HepG2 (cell line): Measurements from ENCODE around the gene ANKRD27.

Experiments used
- BATF2 ChIP-seq: sonication (generic); formaldehyde crosslinking; IDR thresholded peaks from 2 replicates; pipeline ENCODE4 v1.8.0; 2022; ENCODE audit warnings: mild to moderate bottlenecking, missing genetic modification reagents, moderate library complexity
- PRDM4 ChIP-seq: sonication (generic); formaldehyde crosslinking; IDR thresholded peaks from 2 replicates; pipeline ENCODE4 v1.9.0; 2021; ENCODE audit warnings: missing genetic modification reagents, borderline replicate concordance
- SPEN ChIP-seq: sonication (generic); formaldehyde crosslinking; IDR thresholded peaks from 2 replicates; pipeline ENCODE4 v1.5.1; 2020; ENCODE audit warnings: low read depth, mild to moderate bottlenecking, missing genetic modification reagents
- TF ChIP-seq, protein P1 (sequence below): sonication (generic); formaldehyde crosslinking; IDR thresholded peaks from 2 replicates; pipeline ENCODE4 v1.8.0; 2022; ENCODE audit warnings: mild to moderate bottlenecking, missing genetic modification reagents, moderate library complexity

DNA sequence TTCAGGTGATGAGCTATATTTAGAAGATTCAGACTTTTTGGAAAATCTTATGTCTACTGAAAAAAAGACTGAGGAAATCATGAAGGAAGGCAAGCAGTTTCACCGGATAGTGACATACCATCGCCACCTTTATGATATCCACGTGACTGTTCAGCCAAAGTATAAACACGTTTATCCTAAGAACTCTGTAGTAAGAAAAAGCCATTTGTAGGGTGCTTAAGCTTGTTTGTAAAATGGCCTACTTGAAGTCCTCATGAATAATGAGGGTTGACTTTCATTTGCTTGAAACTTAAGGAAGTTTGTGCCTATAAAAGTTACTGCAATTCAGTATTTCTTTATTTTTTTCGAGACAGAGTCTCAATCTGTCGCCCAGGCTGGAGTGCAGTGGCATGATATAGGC is 36.8 kb upstream of the ANKRD27 start:
- TF ChIP-seq, protein P1, sequence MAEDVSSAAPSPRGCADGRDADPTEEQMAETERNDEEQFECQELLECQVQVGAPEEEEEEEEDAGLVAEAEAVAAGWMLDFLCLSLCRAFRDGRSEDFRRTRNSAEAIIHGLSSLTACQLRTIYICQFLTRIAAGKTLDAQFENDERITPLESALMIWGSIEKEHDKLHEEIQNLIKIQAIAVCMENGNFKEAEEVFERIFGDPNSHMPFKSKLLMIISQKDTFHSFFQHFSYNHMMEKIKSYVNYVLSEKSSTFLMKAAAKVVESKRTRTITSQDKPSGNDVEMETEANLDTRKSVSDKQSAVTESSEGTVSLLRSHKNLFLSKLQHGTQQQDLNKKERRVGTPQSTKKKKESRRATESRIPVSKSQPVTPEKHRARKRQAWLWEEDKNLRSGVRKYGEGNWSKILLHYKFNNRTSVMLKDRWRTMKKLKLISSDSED (CRISPR knock-in tag), result no peak
- no peak for TF ChIP-seq SPEN (CRISPR knock-in tag)
- TF ChIP-seq PRDM4 (CRISPR knock-in tag), result no peak
- no peak for TF ChIP-seq BATF2 (CRISPR knock-in tag)
